D721Med (cell line): ENCODE data around the gene SLC35F5.

Source experiments
- DNase-seq: peaks from one replicate; pipeline ENCODE4 v3.0.0; 2011; ENCODE audit warnings: low spot score; ENCODE audit not compliant: insufficient read length
- FAIRE-seq: peaks from 2 replicates; lab custom pipeline; 2011; peaks lifted over from hg19 to GRCh38; lab: Jason Lieb, UNC
- CTCF ChIP-seq: IDR thresholded peaks from 2 replicates; pipeline ENCODE4 v1.5.1; 2012; ENCODE audit warnings: mild to moderate bottlenecking, control low read depth; ENCODE audit not compliant: insufficient read depth; ENCODE audit errors: missing control alignments

The SLC35F5 gene

GRCh38 chr2:113756355-113757137 is at the start of gene SLC35F5:
Gene SLC35F5, minus strand, starts transcription at chr2:113756642. Its CDS starts 233 bp downstream, at chr2:113756409.
- TF ChIP-seq CTCF: no peak
- DNase-seq (peak; percentile 31), FAIRE-seq (no peak)

GRCh38 chr2:113799375-113799774 is 42.9 kb upstream of the SLC35F5 start:
- TF ChIP-seq CTCF: no peak
- DNase-seq (no peak), FAIRE-seq (no peak)

- no peak for TF ChIP-seq CTCF
- FAIRE-seq (no peak), DNase-seq (no peak)
These were observed 40.8 kb upstream of the SLC35F5 start for GRCh38 chr2:113797237-113797636.

GRCh38 chr2:113796592-113797175 is 40.2 kb upstream of the SLC35F5 start:
- no peak for FAIRE-seq
- DNase-seq: no peak
- no peak for TF ChIP-seq CTCF

GRCh38 chr2:113795405-113795920 is 39.0 kb upstream of the SLC35F5 start:
- no peak for DNase-seq
- no peak for FAIRE-seq
- TF ChIP-seq CTCF: no peak

GRCh38 chr2:113791697-113792590 is 35.5 kb upstream of the SLC35F5 start:
- no peak for DNase-seq
- no peak for FAIRE-seq
- no peak for TF ChIP-seq CTCF
